Measurements from ENCODE around the gene FZD2. TPM values are rescaled to one million over a fixed set of nuclear protein-coding genes. Genes with fewer than 3 reads are reported as not detected.

The FZD2 gene
- total and polyA plus RNA-seq, 12 donors, result 0.18 to 9.1 (median 2.9) TPM

DNA sequence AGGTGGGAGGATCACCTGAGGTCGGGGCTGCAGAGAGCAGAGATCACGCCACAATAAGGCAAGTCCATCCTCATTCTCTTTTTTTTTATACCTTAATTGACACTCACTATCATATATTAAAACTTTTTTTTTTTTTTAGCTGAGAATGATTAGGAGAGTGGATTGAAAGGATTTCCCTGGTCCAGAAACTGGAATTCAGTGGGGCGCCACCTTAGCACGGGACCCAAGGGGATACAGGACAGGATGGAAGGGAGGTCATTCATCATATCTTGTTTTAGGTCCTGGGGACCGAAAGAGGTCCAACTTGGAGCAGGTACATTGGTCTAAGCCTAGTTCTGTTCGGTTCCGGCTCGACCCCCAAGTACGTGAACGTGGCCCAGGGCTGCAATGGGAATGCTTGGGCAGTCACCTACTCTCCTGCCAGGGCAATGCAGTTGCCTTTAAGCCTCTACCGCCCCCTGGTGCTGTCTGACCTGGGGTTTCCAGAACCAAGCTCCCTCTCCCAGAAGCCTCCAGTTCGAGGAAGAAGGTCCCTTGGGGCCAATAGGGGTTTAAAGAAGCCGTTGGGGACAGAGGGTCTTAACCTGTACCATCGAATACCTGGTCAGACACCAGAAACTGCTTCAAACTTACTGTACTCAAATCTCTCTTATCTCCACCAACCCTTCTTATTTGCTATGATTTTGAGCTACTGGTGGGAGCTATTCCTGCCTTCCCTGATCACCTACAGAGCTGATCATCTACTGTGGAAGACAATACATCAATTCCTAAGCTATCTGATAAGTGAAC lies 34.2 kb upstream of the FZD2 start:
- intact Hi-C loops (cut with DNase I), result loop anchor here in 1 of 2 donors (10.0 kb wide), 1 partner anchor 318 kb away; no protein-coding TSS in a partner anchor
- DNase-seq, result peak; percentile 62 to 86 (median 80)
- Histone ChIP-seq H3K27me3 (no peaks in the 10 kb centered on the region), H3K4me1 (replicated peaks in 1 of 2) (no peaks in the 10 kb centered on the region), H3K4me3 (no peak overlapping the region), H3K27ac (no peak overlapping the region), H3K36me3 (replicated peaks in 1 of 2) (no peaks in the 10 kb centered on the region), H3K9me3 (replicated peaks in 1 of 3) (no peaks in the 10 kb centered on the region)
- WGBS, 4 donors, result 53 to 70% (median 58%) methylated on average over 12 to 14 of the region's 14 CpGs
- TF ChIP-seq POLR2A (IDR thresholded peaks at IDR 0.05), result no peak
- TF ChIP-seq, protein P1, sequence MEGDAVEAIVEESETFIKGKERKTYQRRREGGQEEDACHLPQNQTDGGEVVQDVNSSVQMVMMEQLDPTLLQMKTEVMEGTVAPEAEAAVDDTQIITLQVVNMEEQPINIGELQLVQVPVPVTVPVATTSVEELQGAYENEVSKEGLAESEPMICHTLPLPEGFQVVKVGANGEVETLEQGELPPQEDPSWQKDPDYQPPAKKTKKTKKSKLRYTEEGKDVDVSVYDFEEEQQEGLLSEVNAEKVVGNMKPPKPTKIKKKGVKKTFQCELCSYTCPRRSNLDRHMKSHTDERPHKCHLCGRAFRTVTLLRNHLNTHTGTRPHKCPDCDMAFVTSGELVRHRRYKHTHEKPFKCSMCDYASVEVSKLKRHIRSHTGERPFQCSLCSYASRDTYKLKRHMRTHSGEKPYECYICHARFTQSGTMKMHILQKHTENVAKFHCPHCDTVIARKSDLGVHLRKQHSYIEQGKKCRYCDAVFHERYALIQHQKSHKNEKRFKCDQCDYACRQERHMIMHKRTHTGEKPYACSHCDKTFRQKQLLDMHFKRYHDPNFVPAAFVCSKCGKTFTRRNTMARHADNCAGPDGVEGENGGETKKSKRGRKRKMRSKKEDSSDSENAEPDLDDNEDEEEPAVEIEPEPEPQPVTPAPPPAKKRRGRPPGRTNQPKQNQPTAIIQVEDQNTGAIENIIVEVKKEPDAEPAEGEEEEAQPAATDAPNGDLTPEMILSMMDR (IDR thresholded peaks at IDR 0.05), result peak; percentile 36 to 65 (median 58)

DNA sequence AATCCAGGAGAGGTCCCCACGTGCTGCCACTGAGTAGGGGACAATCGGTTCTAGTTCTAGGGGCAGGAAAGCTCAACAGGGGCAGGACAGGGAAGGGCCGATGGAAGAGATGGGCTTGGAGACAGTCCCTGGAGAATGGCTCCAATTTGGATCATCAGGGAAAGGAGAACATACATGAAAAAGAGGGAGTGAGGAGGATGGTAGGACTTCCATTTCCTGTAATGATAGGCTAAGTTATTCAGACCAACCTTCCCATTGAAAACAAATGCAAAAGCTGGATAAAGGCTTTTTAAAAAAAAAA lies 33.7 kb upstream of the FZD2 start:
- intact Hi-C loops (cut with DNase I), result loop anchor here in 1 of 2 donors (10.0 kb wide), 1 partner anchor 319 kb away; no protein-coding TSS in a partner anchor
- H3K36me3 ChIP-seq (replicated peaks in 1 of 2), result no peaks in the 10 kb centered on the region
- no peak for TF ChIP-seq POLR2A (IDR thresholded peaks at IDR 0.05)
- TF ChIP-seq, protein P1 (IDR thresholded peaks at IDR 0.05), result no peak
- H3K4me1 ChIP-seq (replicated peaks in 1 of 2), result no peaks in the 10 kb centered on the region
- no peaks in the 10 kb centered on the region for H3K9me3 ChIP-seq (replicated peaks in 1 of 3)
- DNase-seq, result no peak
- no peak overlapping the region for H3K27ac ChIP-seq
- 62 to 69% (median 65%) methylated on average over 3 of the region's 3 CpGs for WGBS, 4 donors
- H3K27me3 ChIP-seq, result no peaks in the 10 kb centered on the region
- no peak overlapping the region for H3K4me3 ChIP-seq

DNA sequence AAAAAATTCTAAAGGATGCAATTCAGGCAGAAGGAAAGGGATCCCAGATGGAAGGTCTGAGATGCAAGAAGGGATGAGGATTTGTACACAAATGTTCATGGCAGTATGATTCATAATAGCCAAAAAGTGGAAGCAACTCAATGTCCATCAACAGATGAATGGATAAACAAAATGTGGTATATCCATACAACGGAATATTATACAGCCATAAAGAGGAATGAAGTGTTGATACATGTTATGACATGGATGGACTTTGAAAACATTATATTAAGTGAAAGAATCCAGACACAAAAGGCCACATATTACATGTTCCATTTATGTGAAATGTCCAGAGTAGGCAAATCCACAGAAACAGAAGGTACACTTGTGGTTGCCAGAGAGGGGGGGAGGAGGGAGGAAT lies 30.2 kb upstream of the FZD2 start:
- no peaks in the 10 kb centered on the region for H3K36me3 ChIP-seq (replicated peaks in 1 of 2)
- H3K27ac ChIP-seq, result no peak overlapping the region
- 89 to 97% (median 93%) methylated on average over 1 of the region's 1 CpG for WGBS, 4 donors
- DNase-seq, result no peak
- TF ChIP-seq, protein P1 (IDR thresholded peaks at IDR 0.05), result no peak
- TF ChIP-seq POLR2A (IDR thresholded peaks at IDR 0.05), result no peak
- no peak overlapping the region for H3K4me3 ChIP-seq
- H3K27me3 ChIP-seq, result peaks cover 4% of the 10 kb centered on the region
- H3K9me3 ChIP-seq (replicated peaks in 1 of 3), result no peaks in the 10 kb centered on the region
- intact Hi-C loops (cut with DNase I), result loop anchor here in 1 of 2 donors (10.0 kb wide), 1 partner anchor 322 kb away; no protein-coding TSS in a partner anchor
- no peaks in the 10 kb centered on the region for H3K4me1 ChIP-seq (replicated peaks in 1 of 2)

DNA sequence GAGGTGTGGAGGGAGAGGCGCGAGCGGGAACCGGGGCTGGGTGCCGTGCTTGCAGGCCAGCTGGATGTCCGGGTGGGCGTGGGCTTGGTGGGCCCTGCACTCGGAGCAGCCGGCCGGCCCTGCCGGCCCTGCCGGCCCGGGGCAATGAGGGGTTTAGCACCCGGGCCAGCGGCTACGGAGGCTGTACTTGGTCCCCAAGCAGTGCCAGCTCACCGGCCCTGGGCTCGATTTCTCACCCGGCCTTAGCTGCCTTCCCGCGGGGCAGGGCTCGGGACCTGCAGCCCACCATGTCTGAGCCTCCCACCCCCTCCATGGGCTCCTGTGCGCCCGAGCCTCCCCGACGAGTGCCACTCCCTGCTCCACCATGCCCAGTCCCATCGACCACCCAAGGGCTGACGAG lies 29.3 kb upstream of the FZD2 start:
- no peaks in the 10 kb centered on the region for H3K4me1 ChIP-seq (replicated peaks in 1 of 2)
- H3K27ac ChIP-seq, result no peak overlapping the region
- H3K4me3 ChIP-seq, result no peak overlapping the region
- intact Hi-C loops (cut with DNase I), result loop anchor here in 1 of 2 donors (10.0 kb wide), 1 partner anchor 323 kb away; no protein-coding TSS in a partner anchor
- WGBS, 4 donors, result 92 to 93% (median 93%) methylated on average over 16 to 28 of the region's 28 CpGs; no CpG with 5 or more reads in 1 of the 4 donors
- H3K9me3 ChIP-seq (replicated peaks in 1 of 3), result no peaks in the 10 kb centered on the region
- TF ChIP-seq POLR2A (IDR thresholded peaks at IDR 0.05), result no peak
- TF ChIP-seq, protein P1 (IDR thresholded peaks at IDR 0.05), result no peak
- no peaks in the 10 kb centered on the region for H3K36me3 ChIP-seq (replicated peaks in 1 of 2)
- no peak for DNase-seq
- peaks cover 4% of the 10 kb centered on the region for H3K27me3 ChIP-seq
